K562 (cell line): ENCODE results near the gene CD55. TPM values are rescaled to one million over a fixed set of nuclear protein-coding genes. Genes with fewer than 3 reads are reported as not detected.

ENCODE experiments used
- ATAC-seq: fragments of 200-7000 bp; cut with Tn5 transposase; 3 replicates; pipeline ENCODE4 v1.9.1; 2020; ENCODE audit warnings: moderate library complexity
- BruUV-seq: library from RNA; stranded (reverse); fragments of 400-500 nt; replicated peaks from 2 replicates; lab custom pipeline; 2021; lab: Mats Ljungman, UMichigan
- CTCF ChIA-PET: fragments of 300-600 bp; formaldehyde crosslinking; extraction: SDS; loops from one replicate; lab custom pipeline; 2021; ENCODE audit warnings: low intra/inter-chr PET ratio; lab: Yijun Ruan, JAX
- POLR2A ChIA-PET: fragments of 300-600, 350-650 bp; sonication (Branson Sonifier 250); formaldehyde crosslinking; extraction: SDS; loops from one replicate; lab custom pipeline; 2021; ENCODE audit warnings: antibody characterized with exemption, inconsistent platforms; lab: Yijun Ruan, JAX
- DNase-seq, 4 experiments: peaks; one replicate each; pipeline versions ENCODE4 v3.0.0 to v3.0.0-alpha.2; 2011 to 2018; ENCODE audit warnings: low spot score in 3 of 4, mixed read lengths in 3 of 4; ENCODE audit errors: extremely low read depth in 1 of 4
- FAIRE-seq: peaks from 2 replicates; lab custom pipeline; 2011; peaks lifted over from hg19 to GRCh38; lab: Jason Lieb, UNC
- H2AFZ ChIP-seq: 2 replicates; pipeline ENCODE4 v1.6.0; 2011; ENCODE audit warnings: low read depth, low read length, control low read depth, inconsistent platforms
- H3K27ac ChIP-seq: fragments of 200-600 bp; 3 replicates; pipeline ENCODE4 v1.8.0; 2011; ENCODE audit warnings: low read depth, mild to moderate bottlenecking, control low read depth, inconsistent platforms, low read length, moderate library complexity, mixed read lengths; ENCODE audit errors: extremely low read depth
- H3K27me3 ChIP-seq, 2 experiments: fragments of 300-600 bp in 1 of 2; 2 replicates in 1 of 2; 3 replicates in 1 of 2; pipeline versions ENCODE4 v1.6.0 to v1.8.0; 2011; ENCODE audit warnings: inconsistent platforms in 2 of 2, low read length in 2 of 2, mild to moderate bottlenecking in 1 of 2, mixed read lengths in 1 of 2, moderate library complexity in 1 of 2; ENCODE audit not compliant: control insufficient read depth in 2 of 2, insufficient read depth in 2 of 2
- H3K36me3 ChIP-seq: fragments of 300-600 bp; 3 replicates; pipeline ENCODE4 v1.8.0; 2011; ENCODE audit warnings: mild to moderate bottlenecking, low read length, inconsistent platforms; ENCODE audit not compliant: control insufficient read depth, insufficient read depth
- H3K4me1 ChIP-seq, 2 experiments: fragments of 200-600 bp in 1 of 2; replicated peaks in 1 of 2; 2 replicates in 1 of 2; 3 replicates in 1 of 2; pipeline versions ENCODE4 v1.5.1 to v1.8.0; 2011; ENCODE audit warnings: inconsistent platforms in 2 of 2, low read length in 2 of 2, mild to moderate bottlenecking in 1 of 2, mixed read lengths in 1 of 2, moderate library complexity in 1 of 2; ENCODE audit not compliant: control insufficient read depth in 2 of 2, insufficient read depth in 2 of 2
- H3K4me2 ChIP-seq: 2 replicates; pipeline ENCODE4 v1.6.1; 2011; ENCODE audit warnings: low read length, control low read depth, inconsistent platforms, mixed read lengths; ENCODE audit not compliant: insufficient read depth
- H3K4me3 ChIP-seq: fragments of 200-600 bp; sonication (generic), shearing (Covaris generic); 2 replicates; pipeline ENCODE4 v1.5.1; 2016; ENCODE audit warnings: control low read depth, inconsistent platforms
- H3K79me2 ChIP-seq: fragments of 200-600 bp; 3 replicates; pipeline ENCODE4 v1.8.0; 2011; ENCODE audit warnings: low read length, inconsistent platforms; ENCODE audit not compliant: control insufficient read depth, insufficient read depth
- H3K9ac ChIP-seq, 2 experiments: 2 replicates each; pipeline versions ENCODE4 v1.6.0 to v1.6.1; 2011; ENCODE audit warnings: low read depth in 2 of 2, low read length in 2 of 2, control low read depth in 1 of 2, inconsistent platforms in 1 of 2, mild to moderate bottlenecking in 1 of 2, mixed read lengths in 1 of 2; ENCODE audit not compliant: insufficient read depth in 1 of 2
- H3K9me1 ChIP-seq: one replicate; pipeline ENCODE4 v1.6.0; 2011; ENCODE audit warnings: inconsistent platforms, mild to moderate bottlenecking, low read length, moderate library complexity; ENCODE audit not compliant: control insufficient read depth, insufficient read depth
- H3K9me3 ChIP-seq: replicated peaks from 2 replicates; pipeline ENCODE4 v1.5.1; 2011; ENCODE audit warnings: low read depth, low read length, inconsistent platforms; ENCODE audit not compliant: control insufficient read depth, insufficient read depth
- H4K20me1 ChIP-seq: replicated peaks from 2 replicates; pipeline ENCODE4 v1.6.1; 2011; ENCODE audit warnings: low read length, inconsistent platforms, mixed read lengths; ENCODE audit not compliant: control insufficient read depth, insufficient read depth
- ATF3 ChIP-seq, 2 experiments: fragments of 450-650 bp in 1 of 2; sonication (generic) in 1 of 2; formaldehyde crosslinking in 1 of 2; IDR thresholded peaks in 1 of 2; conservative IDR thresholded peaks in 1 of 2; 2 replicates each; pipeline versions ENCODE4 v1.6.1 to v1.8.1; 2016 to 2023; ENCODE audit warnings: mild to moderate bottlenecking in 2 of 2, moderate library complexity in 2 of 2, inconsistent platforms in 1 of 2, missing genetic modification reagents in 1 of 2
- FOSL1 ChIP-seq: fragments of 200-800 bp; sonication (Bioruptor generic); conservative IDR thresholded peaks from 2 replicates; pipeline ENCODE4 v1.6.1; 2016; ENCODE audit warnings: missing genetic modification characterization, missing compliant biosample characterization
- JUND ChIP-seq, 2 experiments: IDR thresholded peaks; 2 replicates in 1 of 2; 3 replicates in 1 of 2; pipeline ENCODE4 v1.6.1; 2011; ENCODE audit warnings: borderline replicate concordance in 2 of 2, low read depth in 2 of 2, low read length in 2 of 2, improper control_type of control experiment in 1 of 2, missing biosample characterization in 1 of 2, missing genetic modification characterization in 1 of 2, missing genetic modification reagents in 1 of 2
- KLF16 ChIP-seq: IDR thresholded peaks from 2 replicates; pipeline ENCODE4 v1.6.1; 2016; ENCODE audit warnings: antibody characterized with exemption
- ZBTB49 ChIP-seq: sonication (generic); formaldehyde crosslinking; IDR thresholded peaks from 2 replicates; pipeline ENCODE4 v1.8.0; 2022; ENCODE audit warnings: missing genetic modification reagents, mild to moderate bottlenecking, borderline replicate concordance
- WGBS: fragments of 100-300 bp; shearing (Covaris generic); methylation state at CpG from one replicate; pipeline ENCODE4 v1.1.6; 2016; ENCODE audit warnings: low coverage, mixed read lengths; ENCODE audit not compliant: insufficient coverage; ENCODE audit errors: missing lambda C conversion rate; 5-methylcytosine and 5-hydroxymethylcytosine counted together
- in situ Hi-C: fragments of 300-500 bp; cut with MboI; formaldehyde crosslinking; loops from 4 replicates; pipeline ENCODE4 v1.15.0; 2018; ENCODE audit warnings: inconsistent platforms, mixed read lengths
- intact Hi-C: fragments of 100-400 bp; cut with micrococcal nuclease; formaldehyde crosslinking; loops from 2 replicates; pipeline ENCODE4 v1.14.2; 2022
- polyA plus RNA-seq, 8 experiments: library from polyadenylated mRNA; depleted of rRNA in 4 of 8; stranded (reverse) in 5 of 8; unstranded in 3 of 8; fragments of >200 nt; fragmentation: Nextera tagmentation in 2 of 8; fragmentation: Illumina TruSeq in 1 of 8; extraction: Ambion mirVana in 2 of 8; extraction: Trizol in 1 of 8; gene quantifications; 2 replicates each; pipeline versions ENCODE4 v1.2.1 to v1.2.3, GENCODE V29; 2011 to 2014; ENCODE audit warnings: inconsistent platforms in 1 of 8, missing spikeins in 1 of 8
- total RNA-seq, 7 experiments: library from RNA; depleted of rRNA in 6 of 7; stranded (reverse); fragments of >200 nt in 6 of 7; fragmentation: Illumina TruSeq in 2 of 7; extraction: Trizol in 2 of 7; gene quantifications; 2 replicates each; pipeline versions ENCODE4 v1.2.1 to v1.2.3, GENCODE V29; 2011 to 2021; ENCODE audit warnings: low replicate concordance in 1 of 7

Gene CD55
- total and polyA plus RNA-seq, 9 of the 15 experiments (the other 6 are each of a cell fraction or from before 2014, with no cell fraction given): 17.7 to 150 (median 97.0) TPM

GRCh38 chr1:207304710-207305488, 16.6 kb upstream of the CD55 start:
- no peak for FAIRE-seq
- Histone ChIP-seq H3K27me3 (no peaks in the 10 kb centered on the region), H3K36me3 (no peaks in the 10 kb centered on the region), H4K20me1 (no peaks in the 10 kb centered on the region), H3K79me2 (no peaks in the 10 kb centered on the region), H3K27ac (no peak overlapping the region), H3K4me2 (no peak overlapping the region), H2AFZ (no peak overlapping the region), H3K9me1 (no peaks in the 10 kb centered on the region), H3K9me3 (no peaks in the 10 kb centered on the region), H3K4me3 (no peak overlapping the region), H3K4me1 (peaks cover 13 to 39% of the 10 kb centered on the region in 2 experiments; a peak in 4 of 5 replicates)
- BruUV-seq: no TSS peak
- intact Hi-C loops (no loop called here), in situ Hi-C loops (no loop called here)
- 82% methylated on average over 8 of the region's 8 CpGs for WGBS
- no peak for TF ChIP-seq KLF16
- 0 out of 2 replicates have a peak, but pooled peaks have one; percentile 19 for TF ChIP-seq JUND (IDR thresholded peaks at IDR 0.05; ENCODE audit: borderline replicate concordance, low read depth, low read length)
- no peak for TF ChIP-seq JUND (tag; IDR thresholded peaks at IDR 0.05; ENCODE audit: borderline replicate concordance, low read depth, low read length)
- peak; percentile 57 for TF ChIP-seq ATF3 (IDR thresholded peaks at IDR 0.05)
- TF ChIP-seq ATF3 (CRISPR knock-in tag; conservative IDR thresholded peaks at IDR 0.05): no peak
- TF ChIP-seq FOSL1 (tag): peak; percentile 43; the same call in 1 of the 2 replicates
- TF ChIP-seq ZBTB49: no peak
- TF ChIP-seq, all 486 proteins: peak for 3
- DNase-seq: no peak
- ATAC-seq: no peak
- ChIA-PET POLR2A (interaction anchor here (0.9 to 1.5 kb wide), 3 partner anchors 8 to 93 kb away, joined by 3 to 4 read pairs (median 3); no protein-coding TSS in a partner anchor), CTCF (no interaction called here)
- no peak overlapping the region for H3K9ac ChIP-seq
